GM21529 (cell line): ENCODE measurements around the gene ST3GAL4.
"Not testable (repeated sequence)": the region's sequence is repeated elsewhere in the genome, so short reads cannot be mapped to it uniquely, and the experiment has no call there.

Experiments
- ATAC-seq: cut with Tn5 transposase; IDR thresholded peaks from one replicate; pipeline ENCODE4 v1.9.1; 2021; ENCODE audit not compliant: unreplicated experiment

The ST3GAL4 gene

GRCh38 chr11:126384449-126385070 lies 29.1 kb downstream of the ST3GAL4 start:
- no peak for ATAC-seq

DNA sequence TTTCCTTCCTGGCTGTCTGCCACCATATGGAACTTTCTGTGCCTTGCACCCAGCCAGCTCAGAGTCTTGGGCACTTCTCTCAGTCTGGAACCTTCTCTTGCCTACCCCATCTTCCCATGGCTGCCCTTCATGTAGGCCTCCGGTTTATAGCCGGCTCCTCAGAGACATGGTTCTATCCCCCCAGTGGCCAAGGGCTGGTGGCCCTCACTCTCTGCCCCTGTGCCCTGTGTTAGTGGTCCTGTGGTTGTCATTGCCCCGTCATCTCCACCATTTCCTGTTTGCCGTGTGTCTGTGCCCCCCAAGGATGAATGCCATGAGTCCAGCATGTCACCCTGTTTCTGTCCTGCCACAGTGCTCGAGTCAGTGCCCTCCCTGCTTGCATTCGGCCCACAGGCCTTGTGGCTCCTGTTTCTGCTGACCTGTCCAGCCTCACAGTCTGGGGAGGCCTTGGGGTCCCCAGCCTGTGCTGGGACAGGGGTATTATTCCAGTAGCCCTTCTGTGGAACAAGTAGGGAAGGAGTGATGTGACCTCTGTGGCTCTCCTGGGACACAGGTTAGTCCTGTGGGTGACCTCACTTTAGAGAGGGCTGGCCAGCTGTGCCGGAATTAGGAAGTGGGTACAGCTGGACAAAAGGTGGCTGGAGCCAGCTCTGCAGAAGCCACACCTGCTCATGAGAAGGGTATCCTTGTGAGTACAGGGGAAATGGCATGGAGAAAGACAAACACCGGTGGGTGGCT lies 30.7 kb downstream of the ST3GAL4 start:
- ATAC-seq = no peak

DNA sequence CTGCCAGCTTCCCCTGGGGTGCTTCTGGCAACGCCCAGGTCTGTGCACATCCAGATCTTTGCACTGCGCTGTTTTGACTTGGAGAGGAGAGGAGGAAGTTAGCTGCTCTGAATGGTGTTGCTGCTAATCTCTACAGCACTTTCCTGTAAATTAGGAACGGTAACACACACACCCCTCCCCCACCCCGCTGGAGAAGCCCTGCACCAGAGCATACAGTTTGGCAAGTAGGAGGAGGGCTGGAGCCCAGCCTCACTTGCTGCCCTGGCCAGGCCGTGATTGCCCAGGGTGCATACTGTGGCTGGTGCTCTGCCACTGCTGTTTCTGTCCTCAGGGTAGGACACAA lies 31.2 kb downstream of the ST3GAL4 start:
- ATAC-seq = not testable (repeated sequence)

DNA sequence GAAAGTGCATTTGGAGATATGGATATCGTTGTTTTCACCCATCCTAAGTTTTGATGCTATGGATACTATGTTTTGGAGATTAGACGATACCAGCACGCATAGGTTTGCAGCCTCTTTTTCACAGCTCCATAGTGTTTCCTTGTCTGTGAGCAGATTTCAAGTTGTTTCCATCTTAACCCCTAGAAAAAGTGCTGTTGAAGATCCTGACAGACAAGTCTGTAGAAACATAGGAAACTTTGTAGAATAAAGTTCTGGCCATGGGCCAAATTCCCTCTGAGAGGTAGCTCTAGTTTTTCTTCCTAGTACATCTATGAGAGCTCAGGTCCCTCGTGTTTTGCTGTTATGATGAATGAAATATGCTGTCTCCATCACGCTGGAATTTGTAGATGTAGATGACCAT lies 32.4 kb downstream of the ST3GAL4 start:
- no peak for ATAC-seq

GRCh38 chr11:126390272-126390867 lies 34.9 kb downstream of the ST3GAL4 start:
- no peak for ATAC-seq

DNA sequence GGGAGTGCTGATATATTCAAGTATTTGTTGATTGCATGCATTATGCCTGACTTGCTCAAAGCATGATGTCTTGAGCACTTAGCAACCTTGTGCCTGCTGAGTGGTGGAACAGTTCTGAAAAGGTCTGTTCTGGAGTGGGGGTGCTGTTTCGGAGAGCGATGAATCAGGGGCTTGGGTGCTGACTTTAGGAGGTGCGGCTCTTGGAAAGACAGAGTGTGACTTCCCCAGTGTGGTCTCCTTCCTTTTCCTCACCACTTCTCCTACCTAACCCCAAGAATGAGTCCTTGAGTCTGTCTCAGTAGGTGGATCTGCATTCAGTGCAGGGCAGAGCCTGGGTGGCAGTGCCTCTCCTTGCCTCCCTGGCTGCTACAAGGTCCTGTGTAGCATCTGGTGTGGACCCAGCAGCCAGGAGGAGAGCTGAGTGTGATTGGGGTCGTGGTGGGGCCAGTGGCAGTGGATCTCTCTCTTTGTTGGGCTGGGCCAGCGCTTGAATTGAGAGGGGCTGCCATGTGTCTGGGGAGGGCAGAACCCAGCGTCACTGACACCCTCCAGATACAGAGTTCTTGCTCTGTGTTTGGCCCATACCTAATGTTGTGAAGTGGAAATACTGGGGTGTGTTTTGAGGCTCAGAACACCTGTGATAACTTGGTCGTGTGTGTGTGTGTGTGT lies 35.9 kb downstream of the ST3GAL4 start:
- ATAC-seq = no peak

- peak; percentile 80 for ATAC-seq
These were observed 36.6 kb downstream of the ST3GAL4 start for GRCh38 chr11:126391970-126392632.

DNA sequence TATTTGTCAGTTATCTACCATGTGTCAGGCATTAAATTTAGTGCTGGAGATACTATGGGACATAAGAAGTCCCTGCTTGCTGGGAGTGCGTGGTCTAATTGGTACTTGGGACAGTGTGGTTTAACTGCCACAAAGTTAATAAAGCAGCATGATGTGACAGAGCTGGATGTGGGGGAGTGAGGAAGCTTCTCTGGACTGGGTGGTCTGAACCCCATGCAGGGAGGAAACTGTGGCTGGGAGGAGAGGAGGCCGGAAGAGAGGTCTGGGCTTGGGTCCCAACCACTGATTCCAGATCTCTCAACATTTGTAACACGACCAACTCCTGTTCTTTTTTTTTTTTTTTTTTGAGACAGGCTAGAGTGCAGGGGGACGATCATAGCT lies 37.1 kb downstream of the ST3GAL4 start:
- no peak for ATAC-seq

DNA sequence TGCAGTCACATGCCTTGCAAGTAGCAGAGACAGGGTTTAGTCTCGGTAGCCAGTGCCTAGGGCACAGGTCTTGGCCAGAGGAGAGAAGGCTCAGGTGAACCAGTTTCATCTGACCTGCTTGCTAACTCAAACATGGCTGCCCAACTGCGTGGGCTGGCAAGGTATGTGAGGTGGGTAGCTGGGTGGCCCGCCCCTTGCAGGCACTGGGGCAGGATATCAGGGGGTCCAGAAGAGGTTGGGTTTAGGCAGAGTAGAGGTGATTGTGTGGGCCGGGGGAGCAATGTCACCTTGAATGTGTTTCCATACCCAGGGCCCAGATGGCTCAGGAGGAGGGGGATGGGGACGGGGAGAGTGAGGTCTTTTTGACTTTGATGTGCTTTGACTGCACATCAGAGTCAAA lies 37.7 kb downstream of the ST3GAL4 start:
- no peak for ATAC-seq

DNA sequence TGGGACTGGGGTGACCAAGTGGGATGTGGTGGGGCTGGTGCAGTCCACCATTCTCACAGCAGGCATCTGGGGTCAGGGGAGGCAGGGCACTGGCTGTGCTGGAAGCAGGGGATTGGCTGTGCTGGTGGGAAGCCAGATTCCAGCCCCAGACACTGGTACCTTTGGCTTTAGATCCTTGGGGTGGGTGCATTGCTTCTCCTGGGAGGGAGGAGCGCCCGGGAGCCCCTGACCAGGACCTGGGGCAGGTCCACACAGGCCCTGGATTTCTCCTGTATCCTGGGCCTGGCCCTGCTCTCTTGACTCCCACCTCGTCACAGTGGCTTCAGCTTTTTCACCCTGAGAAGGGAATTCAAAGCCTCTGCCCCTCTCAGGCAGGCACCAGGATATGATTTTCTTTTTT lies 38.5 kb downstream of the ST3GAL4 start:
- ATAC-seq = no peak

GRCh38 chr11:126394634-126395072 lies 39.2 kb downstream of the ST3GAL4 start:
- not testable (repeated sequence) for ATAC-seq

DNA sequence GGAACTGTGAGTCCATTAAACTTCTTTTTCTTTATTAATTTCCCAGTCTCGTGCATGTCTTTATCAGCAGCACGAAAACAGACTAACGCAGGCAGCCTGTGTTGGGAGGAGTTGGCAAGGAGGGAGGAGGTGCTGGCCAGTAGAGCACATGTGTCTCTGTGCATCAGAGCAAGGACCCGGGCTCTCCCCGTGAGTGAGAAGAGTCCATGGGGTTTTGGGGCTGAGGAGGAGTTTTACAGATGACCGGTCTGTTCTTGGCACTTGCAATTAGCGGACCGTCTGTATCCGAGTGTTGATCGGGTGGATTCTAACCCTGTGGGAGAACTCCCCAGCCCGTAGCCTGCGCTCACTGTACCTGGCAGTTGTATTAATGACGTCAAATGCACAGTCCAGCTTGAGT lies 40.3 kb downstream of the ST3GAL4 start:
- not testable (repeated sequence) for ATAC-seq

DNA sequence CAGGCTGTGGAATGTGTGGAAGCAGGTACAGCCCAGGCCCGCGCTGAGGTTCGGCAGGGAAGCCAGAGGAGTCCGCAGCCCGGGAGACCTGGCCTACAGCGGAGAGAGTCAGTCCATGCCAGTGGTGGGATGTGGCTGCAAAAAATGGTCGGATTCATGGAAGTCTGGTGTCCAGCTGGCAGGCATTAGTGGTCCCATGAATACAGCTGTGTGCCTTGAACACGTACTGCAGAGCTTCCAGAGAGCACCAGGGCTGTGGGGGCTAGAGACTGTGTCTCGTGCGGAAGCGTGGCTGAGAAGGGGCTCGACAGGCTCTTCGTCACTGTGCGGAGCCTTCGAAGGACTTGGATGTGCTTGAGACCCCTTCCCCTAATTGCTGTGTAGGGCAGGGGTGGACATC lies 40.8 kb downstream of the ST3GAL4 start:
- not testable (repeated sequence) for ATAC-seq

DNA sequence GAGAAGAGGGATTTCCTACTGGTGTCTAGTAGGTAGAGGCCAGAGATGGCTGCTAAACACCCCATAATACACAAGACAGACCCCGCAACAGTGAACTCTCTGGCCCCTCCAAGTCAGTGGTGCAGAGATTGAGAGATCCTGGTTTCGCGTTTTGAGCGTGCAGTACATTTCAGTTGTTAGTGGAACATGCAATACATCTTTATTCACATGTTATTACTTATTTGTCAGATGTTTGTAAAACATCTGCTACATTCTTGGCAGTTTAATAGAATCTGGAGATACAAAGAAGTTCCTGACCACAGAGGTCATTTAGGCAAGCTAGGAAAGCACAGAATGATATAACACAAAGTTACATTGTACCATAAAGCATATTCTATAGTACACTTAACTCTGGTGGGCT lies 41.5 kb downstream of the ST3GAL4 start:
- no peak for ATAC-seq

- ATAC-seq = no peak
These were observed 42.8 kb downstream of the ST3GAL4 start for GRCh38 chr11:126398296-126398695.

DNA sequence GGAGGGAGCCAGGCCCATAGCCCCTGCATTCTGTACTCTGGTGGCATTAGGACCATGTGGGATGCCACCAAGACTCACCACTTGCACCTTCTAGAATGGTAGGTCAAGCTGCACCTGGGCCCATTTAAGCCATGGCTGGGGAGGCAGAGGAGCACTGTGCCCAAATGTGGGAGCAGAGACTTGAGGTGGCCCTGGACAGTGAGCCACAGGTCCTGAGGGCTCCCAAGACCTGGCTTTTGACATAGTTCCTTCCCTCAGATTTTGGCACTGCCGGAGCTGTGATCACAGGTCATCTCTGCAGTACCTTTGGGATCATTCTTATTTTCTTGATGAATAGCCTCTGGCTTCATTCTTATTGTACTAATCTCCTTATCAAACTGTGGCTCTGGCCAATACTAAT lies 43.2 kb downstream of the ST3GAL4 start:
- ATAC-seq = no peak

- no peak for ATAC-seq
These were observed 44.5 kb downstream of the ST3GAL4 start for GRCh38 chr11:126400019-126400418.

DNA sequence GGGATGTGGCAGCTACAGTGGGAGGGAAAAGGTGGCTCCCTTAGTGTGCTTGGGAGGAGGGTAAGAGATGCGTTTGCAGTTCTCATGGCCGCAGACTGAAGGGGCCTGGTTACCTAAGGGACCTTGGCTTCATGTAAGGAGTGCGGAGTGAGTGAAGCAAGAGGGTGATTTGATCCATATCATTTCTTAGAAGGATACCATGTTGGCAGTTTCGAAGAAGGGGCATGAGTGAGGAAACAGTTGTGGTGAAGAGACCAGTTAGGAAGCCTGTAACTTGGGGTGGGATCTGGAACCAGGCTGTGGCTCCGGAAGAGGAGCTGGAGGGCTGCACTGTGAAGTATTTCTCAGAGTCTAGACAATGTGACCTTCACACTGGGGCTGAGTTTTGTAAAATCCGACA lies 45.0 kb downstream of the ST3GAL4 start:
- ATAC-seq = no peak

GRCh38 chr11:126403022-126403581 lies 47.6 kb downstream of the ST3GAL4 start:
- ATAC-seq = no peak

DNA sequence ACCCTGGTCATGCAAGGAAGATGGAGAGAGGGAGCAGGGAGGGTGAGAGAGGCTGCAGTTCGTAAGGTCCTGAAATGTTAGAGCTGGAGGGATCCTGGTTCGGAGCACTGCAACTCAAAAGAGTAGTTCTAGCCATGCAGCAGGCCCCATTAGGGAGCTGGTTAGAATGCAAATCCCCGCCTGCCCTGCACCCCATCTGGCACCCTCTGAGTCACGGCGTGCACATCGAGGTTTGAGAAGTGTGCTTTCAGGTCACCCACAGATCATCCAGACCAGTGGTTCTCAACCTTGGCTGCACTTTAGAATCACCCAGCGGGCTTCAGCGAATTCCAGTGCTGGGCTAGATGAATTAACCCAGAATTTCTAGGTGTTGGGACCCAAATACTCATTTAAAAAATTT lies 48.2 kb downstream of the ST3GAL4 start:
- peak; percentile 98 for ATAC-seq

GRCh38 chr11:126404367-126404766 lies 48.9 kb downstream of the ST3GAL4 start:
- no peak for ATAC-seq
